Endothelial cell (in vitro differentiated cells): Measurements from ENCODE around the gene ZC3HAV1. TPM values are rescaled to one million over a fixed set of nuclear protein-coding genes. Genes with fewer than 3 reads are reported as not detected.

Experiments used
- DNase-seq: peaks from one replicate; pipeline ENCODE4 v3.0.0; 2021; ENCODE audit warnings: low spot score
- H3K27ac Mint-ChIP-seq: one replicate; pipeline ENCODE4 v1.8.0; 2021; ENCODE audit warnings: mixed read lengths, inconsistent platforms; ENCODE audit not compliant: unreplicated experiment
- H3K27me3 Mint-ChIP-seq: one replicate; pipeline ENCODE4 v1.8.0; 2021; ENCODE audit warnings: mild to moderate bottlenecking, moderate library complexity, mixed read lengths, inconsistent platforms; ENCODE audit not compliant: unreplicated experiment
- H3K36me3 Mint-ChIP-seq: one replicate; pipeline ENCODE4 v1.8.0; 2021; ENCODE audit warnings: mild to moderate bottlenecking, low read depth, mixed read lengths, inconsistent platforms; ENCODE audit not compliant: unreplicated experiment
- H3K4me1 Mint-ChIP-seq: one replicate; pipeline ENCODE4 v1.8.0; 2021; ENCODE audit warnings: mild to moderate bottlenecking, mixed read lengths, inconsistent platforms; ENCODE audit not compliant: unreplicated experiment
- H3K4me3 Mint-ChIP-seq: one replicate; pipeline ENCODE4 v1.8.0; 2021; ENCODE audit warnings: mild to moderate bottlenecking, mixed read lengths, inconsistent platforms; ENCODE audit not compliant: unreplicated experiment
- H3K9me3 Mint-ChIP-seq: one replicate; pipeline ENCODE4 v1.8.0; 2021; ENCODE audit warnings: mixed read lengths, inconsistent platforms; ENCODE audit not compliant: unreplicated experiment
- total RNA-seq: library from RNA; stranded (reverse); fragmentation: NEBNext Ultra II Directional; extraction: Animal tissue kit (Norgen Biotek cat#: 25700); gene quantifications from one replicate; pipeline ENCODE4 v1.2.1, GENCODE V29; 2021; ENCODE audit not compliant: unreplicated experiment
- TF ChIP-seq, protein P1 (sequence below): fragments of 200-600 bp; sonication (generic); IDR thresholded peaks from one replicate; pipeline ENCODE4 v1.5.0; 2021; ENCODE audit warnings: antibody characterized with exemption; ENCODE audit not compliant: unreplicated experiment

ZC3HAV1 gene
- total RNA-seq, 1 donor from 2014 or later = 50.7 TPM

DNA sequence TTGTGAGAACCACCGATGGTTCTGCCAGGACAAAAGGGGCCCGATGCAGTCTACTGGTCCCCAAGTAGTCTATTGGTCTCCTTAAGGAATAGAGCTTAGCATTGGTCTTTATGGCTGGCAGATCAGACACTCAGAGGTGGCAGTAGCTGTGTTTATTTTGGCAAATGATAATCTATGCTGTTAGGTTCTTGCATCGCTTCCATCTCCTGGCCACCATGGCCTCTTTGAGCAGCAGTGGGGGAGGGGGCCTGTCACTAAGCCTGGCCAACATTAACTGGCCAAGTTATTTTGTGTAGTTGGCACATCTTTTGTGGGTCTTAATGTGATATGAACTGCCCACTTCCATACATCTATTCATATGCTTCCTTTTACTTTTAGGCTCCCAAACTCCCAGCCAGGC is 4.5 kb upstream of the ZC3HAV1 start:
- TF ChIP-seq, protein P1, sequence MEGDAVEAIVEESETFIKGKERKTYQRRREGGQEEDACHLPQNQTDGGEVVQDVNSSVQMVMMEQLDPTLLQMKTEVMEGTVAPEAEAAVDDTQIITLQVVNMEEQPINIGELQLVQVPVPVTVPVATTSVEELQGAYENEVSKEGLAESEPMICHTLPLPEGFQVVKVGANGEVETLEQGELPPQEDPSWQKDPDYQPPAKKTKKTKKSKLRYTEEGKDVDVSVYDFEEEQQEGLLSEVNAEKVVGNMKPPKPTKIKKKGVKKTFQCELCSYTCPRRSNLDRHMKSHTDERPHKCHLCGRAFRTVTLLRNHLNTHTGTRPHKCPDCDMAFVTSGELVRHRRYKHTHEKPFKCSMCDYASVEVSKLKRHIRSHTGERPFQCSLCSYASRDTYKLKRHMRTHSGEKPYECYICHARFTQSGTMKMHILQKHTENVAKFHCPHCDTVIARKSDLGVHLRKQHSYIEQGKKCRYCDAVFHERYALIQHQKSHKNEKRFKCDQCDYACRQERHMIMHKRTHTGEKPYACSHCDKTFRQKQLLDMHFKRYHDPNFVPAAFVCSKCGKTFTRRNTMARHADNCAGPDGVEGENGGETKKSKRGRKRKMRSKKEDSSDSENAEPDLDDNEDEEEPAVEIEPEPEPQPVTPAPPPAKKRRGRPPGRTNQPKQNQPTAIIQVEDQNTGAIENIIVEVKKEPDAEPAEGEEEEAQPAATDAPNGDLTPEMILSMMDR = no peak
- H3K27ac Mint-ChIP-seq = no peak overlapping the region
- H3K27me3 Mint-ChIP-seq = peaks cover 7% of the 10 kb centered on the region
- no peaks in the 10 kb centered on the region for H3K9me3 Mint-ChIP-seq
- no peak overlapping the region for H3K4me3 Mint-ChIP-seq
- H3K36me3 Mint-ChIP-seq = peaks cover 7% of the 10 kb centered on the region
- H3K4me1 Mint-ChIP-seq = peaks cover 9% of the 10 kb centered on the region
- no peak for DNase-seq

DNA sequence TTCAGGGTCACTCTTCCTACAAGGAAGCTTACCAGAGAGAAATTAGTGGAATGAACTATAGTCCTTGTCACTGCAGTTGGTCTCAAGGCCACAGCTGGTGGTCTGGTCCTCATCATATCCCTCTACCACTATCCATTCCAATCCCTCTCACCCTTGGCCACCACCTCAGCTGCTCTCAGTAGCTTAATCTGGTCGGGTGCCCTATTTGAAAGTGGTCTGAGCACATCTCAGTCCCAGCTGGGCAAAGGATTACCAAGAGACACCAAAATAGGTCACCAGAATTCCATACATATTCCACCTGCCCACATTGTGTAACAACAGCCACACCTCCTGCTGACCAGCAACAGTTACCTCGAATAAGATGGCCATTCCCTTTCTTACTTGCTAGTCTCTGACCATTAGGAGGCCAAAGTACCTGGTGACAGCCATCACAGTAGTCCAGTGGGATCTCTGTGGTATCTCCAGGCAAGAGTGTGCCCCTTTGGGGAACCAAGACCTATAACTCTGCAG is 3.3 kb upstream of the ZC3HAV1 start:
- H3K27ac Mint-ChIP-seq = no peak overlapping the region
- H3K9me3 Mint-ChIP-seq = no peaks in the 10 kb centered on the region
- peaks cover 15% of the 10 kb centered on the region for H3K4me1 Mint-ChIP-seq
- H3K4me3 Mint-ChIP-seq = no peak overlapping the region
- DNase-seq = no peak
- TF ChIP-seq, protein P1 = no peak
- H3K36me3 Mint-ChIP-seq = peaks cover 12% of the 10 kb centered on the region
- H3K27me3 Mint-ChIP-seq = peaks cover 11% of the 10 kb centered on the region

DNA sequence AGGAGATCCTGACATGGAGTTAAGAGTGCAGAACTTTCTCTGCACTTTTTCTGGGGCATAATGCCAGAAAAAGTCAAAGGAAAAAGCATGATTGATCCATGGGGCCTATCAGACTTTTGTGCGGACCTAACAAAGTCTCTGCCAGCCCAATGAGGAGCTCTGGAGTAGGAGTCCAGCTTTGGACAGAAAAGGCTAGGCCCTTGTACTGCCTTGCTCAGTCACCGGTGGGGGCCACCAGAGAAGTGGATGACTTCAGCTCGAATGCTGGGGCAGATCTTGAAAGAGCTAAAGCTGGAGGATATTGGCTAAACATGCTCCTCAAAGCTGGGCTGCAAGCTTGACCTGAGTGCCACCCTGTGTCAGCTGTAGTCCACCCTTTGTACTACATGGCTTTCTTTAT is 2.8 kb upstream of the ZC3HAV1 start:
- Mint-ChIP-seq H3K27me3 (peaks cover 13% of the 10 kb centered on the region), H3K4me3 (no peak overlapping the region), H3K27ac (no peak overlapping the region), H3K36me3 (peaks cover 14% of the 10 kb centered on the region), H3K9me3 (no peaks in the 10 kb centered on the region), H3K4me1 (peaks cover 17% of the 10 kb centered on the region)
- TF ChIP-seq, protein P1 = no peak
- DNase-seq = no peak

DNA sequence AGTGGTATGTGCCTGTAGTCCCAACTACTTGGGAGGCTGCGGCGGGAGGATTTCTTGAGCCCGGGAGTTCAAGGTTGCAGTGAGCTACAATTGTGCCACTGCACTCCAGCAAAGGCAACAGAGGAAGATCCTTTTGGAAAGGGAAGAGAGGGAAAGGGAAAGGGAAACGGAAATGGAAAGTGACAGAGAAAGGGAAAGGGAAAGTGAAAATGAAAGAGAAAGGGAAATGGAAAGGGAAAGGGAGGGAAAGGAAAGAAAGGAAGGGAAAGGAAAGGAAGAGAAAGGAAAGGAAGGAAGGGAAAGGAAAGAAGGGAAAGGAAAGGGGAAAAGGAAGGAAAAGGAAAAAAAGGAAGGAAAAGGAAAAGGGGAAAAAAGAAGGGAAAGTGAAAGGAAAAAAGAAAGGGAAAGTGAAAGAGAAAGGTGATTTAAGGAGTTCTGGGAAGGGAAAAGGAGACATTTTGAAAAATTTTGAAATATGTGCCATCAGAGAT is 2.3 kb upstream of the ZC3HAV1 start:
- DNase-seq = no peak
- H3K27ac Mint-ChIP-seq = no peak overlapping the region
- H3K4me3 Mint-ChIP-seq = no peak overlapping the region
- peaks cover 21% of the 10 kb centered on the region for H3K4me1 Mint-ChIP-seq
- H3K9me3 Mint-ChIP-seq = no peaks in the 10 kb centered on the region
- TF ChIP-seq, protein P1 = no peak
- H3K36me3 Mint-ChIP-seq = peaks cover 14% of the 10 kb centered on the region
- H3K27me3 Mint-ChIP-seq = peaks cover 13% of the 10 kb centered on the region

DNA sequence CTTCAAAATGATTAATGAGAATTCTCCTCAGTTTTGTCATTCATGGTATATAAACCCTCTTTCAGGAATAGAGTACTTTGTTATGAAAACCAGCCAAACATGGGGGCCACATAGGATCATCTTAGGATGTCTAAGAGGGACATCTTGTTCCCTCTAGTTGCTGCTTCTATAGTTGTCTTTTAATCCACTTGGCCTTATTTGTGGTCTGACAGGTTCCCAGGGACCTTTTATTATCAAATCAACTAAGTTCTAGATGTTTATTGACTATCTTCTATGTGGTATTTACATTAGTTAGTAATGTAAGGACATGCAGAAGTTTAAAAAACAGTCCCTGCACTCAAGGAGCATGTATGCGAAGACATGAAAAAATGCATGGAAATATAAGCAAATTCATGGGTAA is 1.6 kb upstream of the ZC3HAV1 start:
- Mint-ChIP-seq H3K4me3 (no peak overlapping the region), H3K27me3 (peaks cover 13% of the 10 kb centered on the region), H3K36me3 (peaks cover 14% of the 10 kb centered on the region), H3K4me1 (peaks cover 21% of the 10 kb centered on the region), H3K9me3 (no peaks in the 10 kb centered on the region), H3K27ac (no peak overlapping the region)
- DNase-seq = no peak
- TF ChIP-seq, protein P1 = no peak
